H1 (cell line): Measurements from ENCODE around the gene CNNM3. TPM values are rescaled to one million over a fixed set of nuclear protein-coding genes. Genes with fewer than 3 reads are reported as not detected.

ENCODE experiments used
- ATF2 ChIP-seq: IDR thresholded peaks from 2 replicates; pipeline ENCODE4 v1.6.1; 2012; ENCODE audit warnings: low read length, inconsistent platforms
- CHD1 ChIP-seq: IDR thresholded peaks from 2 replicates; pipeline ENCODE4 v1.6.1; 2012; ENCODE audit warnings: low read depth, low read length, improper control_type of control experiment
- JUND ChIP-seq: IDR thresholded peaks from 2 replicates; pipeline ENCODE4 v1.6.1; 2011; ENCODE audit warnings: mild to moderate bottlenecking, improper control_type of control experiment, low read length
- NANOG ChIP-seq: IDR thresholded peaks from 2 replicates; pipeline ENCODE4 v1.6.1; 2011; ENCODE audit warnings: low read length, low read depth, mild to moderate bottlenecking, inconsistent platforms; ENCODE audit not compliant: insufficient read depth, poor library complexity, severe bottlenecking
- RFX5 ChIP-seq: IDR thresholded peaks from 2 replicates; pipeline ENCODE4 v1.6.1; 2011; ENCODE audit warnings: low read depth, low read length, improper control_type of control experiment, borderline replicate concordance
- SAP30 ChIP-seq: fragments of 300-600 bp; sonication (generic); IDR thresholded peaks from 2 replicates; pipeline ENCODE4 v1.7.1; 2012; ENCODE audit warnings: low read length, moderate library complexity, mild to moderate bottlenecking, inconsistent platforms; ENCODE audit not compliant: insufficient read depth, insufficient replicate concordance
- SIRT6 ChIP-seq: IDR thresholded peaks from one replicate; pipeline ENCODE4 v1.7.1; 2012; ENCODE audit warnings: low read length, inconsistent platforms
- TBP ChIP-seq: IDR thresholded peaks from 2 replicates; pipeline ENCODE4 v1.6.1; 2011; ENCODE audit warnings: low read depth, low read length, improper control_type of control experiment
- TEAD4 ChIP-seq: IDR thresholded peaks from 2 replicates; pipeline ENCODE4 v1.6.1; 2012; ENCODE audit warnings: low read depth, low read length, inconsistent platforms, mixed read lengths
- polyA plus RNA-seq, 7 experiments: library from polyadenylated mRNA; depleted of rRNA in 3 of 7; stranded (reverse) in 5 of 7; unstranded in 2 of 7; fragments of >200 nt in 5 of 7; fragments of 200-250 nt in 2 of 7; gene quantifications; 1 replicate in 5 of 7; 2 replicates in 1 of 7; 4 replicates in 1 of 7; pipeline versions ENCODE4 v1.2.1 to v1.2.3, GENCODE V29; 2011 to 2013; ENCODE audit warnings: missing spikeins in 2 of 7, mixed read lengths in 2 of 7
- total RNA-seq: library from RNA; stranded (reverse); fragmentation: NEBNext Ultra II Directional; extraction: Animal tissue kit (Norgen Biotek cat#: 25700); gene quantifications from 2 replicates; pipeline ENCODE4 v1.2.1, GENCODE V29; 2021
- TF ChIP-seq, protein P1 (sequence below): fragments of 300-600 bp; sonication (generic); IDR thresholded peaks from 2 replicates; pipeline ENCODE4 v1.7.1; 2012; ENCODE audit warnings: low read length, moderate library complexity, mild to moderate bottlenecking, inconsistent platforms; ENCODE audit not compliant: insufficient replicate concordance

The CNNM3 gene
- total and polyA plus RNA-seq, 2 of the 8 experiments (the other 6 are each of a cell fraction or from before 2014, with no cell fraction given): 29.1 to 29.2 TPM

DNA sequence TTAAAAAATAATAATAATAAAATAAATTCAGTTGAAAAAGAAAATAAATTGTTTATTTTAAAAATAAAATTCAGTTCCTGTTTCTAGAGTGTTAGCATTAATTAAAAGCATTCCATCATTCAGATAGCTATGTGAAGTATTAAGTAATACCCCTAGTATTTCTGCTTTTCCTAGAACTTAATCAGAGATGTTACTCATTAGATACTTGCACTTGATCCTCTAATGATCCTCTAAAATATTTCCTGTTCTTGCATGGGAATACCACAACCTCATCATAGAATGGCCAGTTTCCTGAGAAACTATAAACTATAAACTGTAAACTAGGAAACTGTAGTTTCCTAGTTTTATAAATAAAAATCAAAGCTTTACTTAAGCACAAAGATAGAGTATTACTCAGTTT, 11.1 kb upstream of the CNNM3 start (continued):
- TF ChIP-seq, protein P1, sequence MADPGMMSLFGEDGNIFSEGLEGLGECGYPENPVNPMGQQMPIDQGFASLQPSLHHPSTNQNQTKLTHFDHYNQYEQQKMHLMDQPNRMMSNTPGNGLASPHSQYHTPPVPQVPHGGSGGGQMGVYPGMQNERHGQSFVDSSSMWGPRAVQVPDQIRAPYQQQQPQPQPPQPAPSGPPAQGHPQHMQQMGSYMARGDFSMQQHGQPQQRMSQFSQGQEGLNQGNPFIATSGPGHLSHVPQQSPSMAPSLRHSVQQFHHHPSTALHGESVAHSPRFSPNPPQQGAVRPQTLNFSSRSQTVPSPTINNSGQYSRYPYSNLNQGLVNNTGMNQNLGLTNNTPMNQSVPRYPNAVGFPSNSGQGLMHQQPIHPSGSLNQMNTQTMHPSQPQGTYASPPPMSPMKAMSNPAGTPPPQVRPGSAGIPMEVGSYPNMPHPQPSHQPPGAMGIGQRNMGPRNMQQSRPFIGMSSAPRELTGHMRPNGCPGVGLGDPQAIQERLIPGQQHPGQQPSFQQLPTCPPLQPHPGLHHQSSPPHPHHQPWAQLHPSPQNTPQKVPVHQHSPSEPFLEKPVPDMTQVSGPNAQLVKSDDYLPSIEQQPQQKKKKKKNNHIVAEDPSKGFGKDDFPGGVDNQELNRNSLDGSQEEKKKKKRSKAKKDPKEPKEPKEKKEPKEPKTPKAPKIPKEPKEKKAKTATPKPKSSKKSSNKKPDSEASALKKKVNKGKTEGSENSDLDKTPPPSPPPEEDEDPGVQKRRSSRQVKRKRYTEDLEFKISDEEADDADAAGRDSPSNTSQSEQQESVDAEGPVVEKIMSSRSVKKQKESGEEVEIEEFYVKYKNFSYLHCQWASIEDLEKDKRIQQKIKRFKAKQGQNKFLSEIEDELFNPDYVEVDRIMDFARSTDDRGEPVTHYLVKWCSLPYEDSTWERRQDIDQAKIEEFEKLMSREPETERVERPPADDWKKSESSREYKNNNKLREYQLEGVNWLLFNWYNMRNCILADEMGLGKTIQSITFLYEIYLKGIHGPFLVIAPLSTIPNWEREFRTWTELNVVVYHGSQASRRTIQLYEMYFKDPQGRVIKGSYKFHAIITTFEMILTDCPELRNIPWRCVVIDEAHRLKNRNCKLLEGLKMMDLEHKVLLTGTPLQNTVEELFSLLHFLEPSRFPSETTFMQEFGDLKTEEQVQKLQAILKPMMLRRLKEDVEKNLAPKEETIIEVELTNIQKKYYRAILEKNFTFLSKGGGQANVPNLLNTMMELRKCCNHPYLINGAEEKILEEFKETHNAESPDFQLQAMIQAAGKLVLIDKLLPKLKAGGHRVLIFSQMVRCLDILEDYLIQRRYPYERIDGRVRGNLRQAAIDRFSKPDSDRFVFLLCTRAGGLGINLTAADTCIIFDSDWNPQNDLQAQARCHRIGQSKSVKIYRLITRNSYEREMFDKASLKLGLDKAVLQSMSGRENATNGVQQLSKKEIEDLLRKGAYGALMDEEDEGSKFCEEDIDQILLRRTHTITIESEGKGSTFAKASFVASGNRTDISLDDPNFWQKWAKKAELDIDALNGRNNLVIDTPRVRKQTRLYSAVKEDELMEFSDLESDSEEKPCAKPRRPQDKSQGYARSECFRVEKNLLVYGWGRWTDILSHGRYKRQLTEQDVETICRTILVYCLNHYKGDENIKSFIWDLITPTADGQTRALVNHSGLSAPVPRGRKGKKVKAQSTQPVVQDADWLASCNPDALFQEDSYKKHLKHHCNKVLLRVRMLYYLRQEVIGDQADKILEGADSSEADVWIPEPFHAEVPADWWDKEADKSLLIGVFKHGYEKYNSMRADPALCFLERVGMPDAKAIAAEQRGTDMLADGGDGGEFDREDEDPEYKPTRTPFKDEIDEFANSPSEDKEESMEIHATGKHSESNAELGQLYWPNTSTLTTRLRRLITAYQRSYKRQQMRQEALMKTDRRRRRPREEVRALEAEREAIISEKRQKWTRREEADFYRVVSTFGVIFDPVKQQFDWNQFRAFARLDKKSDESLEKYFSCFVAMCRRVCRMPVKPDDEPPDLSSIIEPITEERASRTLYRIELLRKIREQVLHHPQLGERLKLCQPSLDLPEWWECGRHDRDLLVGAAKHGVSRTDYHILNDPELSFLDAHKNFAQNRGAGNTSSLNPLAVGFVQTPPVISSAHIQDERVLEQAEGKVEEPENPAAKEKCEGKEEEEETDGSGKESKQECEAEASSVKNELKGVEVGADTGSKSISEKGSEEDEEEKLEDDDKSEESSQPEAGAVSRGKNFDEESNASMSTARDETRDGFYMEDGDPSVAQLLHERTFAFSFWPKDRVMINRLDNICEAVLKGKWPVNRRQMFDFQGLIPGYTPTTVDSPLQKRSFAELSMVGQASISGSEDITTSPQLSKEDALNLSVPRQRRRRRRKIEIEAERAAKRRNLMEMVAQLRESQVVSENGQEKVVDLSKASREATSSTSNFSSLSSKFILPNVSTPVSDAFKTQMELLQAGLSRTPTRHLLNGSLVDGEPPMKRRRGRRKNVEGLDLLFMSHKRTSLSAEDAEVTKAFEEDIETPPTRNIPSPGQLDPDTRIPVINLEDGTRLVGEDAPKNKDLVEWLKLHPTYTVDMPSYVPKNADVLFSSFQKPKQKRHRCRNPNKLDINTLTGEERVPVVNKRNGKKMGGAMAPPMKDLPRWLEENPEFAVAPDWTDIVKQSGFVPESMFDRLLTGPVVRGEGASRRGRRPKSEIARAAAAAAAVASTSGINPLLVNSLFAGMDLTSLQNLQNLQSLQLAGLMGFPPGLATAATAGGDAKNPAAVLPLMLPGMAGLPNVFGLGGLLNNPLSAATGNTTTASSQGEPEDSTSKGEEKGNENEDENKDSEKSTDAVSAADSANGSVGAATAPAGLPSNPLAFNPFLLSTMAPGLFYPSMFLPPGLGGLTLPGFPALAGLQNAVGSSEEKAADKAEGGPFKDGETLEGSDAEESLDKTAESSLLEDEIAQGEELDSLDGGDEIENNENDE: no peak
- no peak for TF ChIP-seq CHD1
- TF ChIP-seq SIRT6: no peak
- no peak for TF ChIP-seq ATF2
- no peak for TF ChIP-seq SAP30
- TF ChIP-seq JUND: no peak
- TF ChIP-seq RFX5: no peak
- TF ChIP-seq TBP: no peak
- TF ChIP-seq TEAD4: no peak
- no peak for TF ChIP-seq NANOG
